Upper lobe of left lung (tissue), 6 donors: ENCODE data around the gene MED20. TPM values are rescaled to one million over a fixed set of nuclear protein-coding genes. Genes with fewer than 3 reads are reported as not detected.

Source experiments
- ATAC-seq, 2 donors: fragments of 200-7000 bp; cut with Tn5 transposase; one replicate each; pipeline ENCODE4 v1.9.1; 2022; ENCODE audit warnings: mild to moderate bottlenecking in 2 of 2, moderate library complexity in 2 of 2; ENCODE audit not compliant: low FRiP score in 2 of 2
- DNase-seq, 2 donors: peaks; one replicate each; pipeline ENCODE4 v3.0.0-alpha.2; 2019 to 2020
- H3K27ac ChIP-seq, 4 donors: fragments of 200-600 bp; sonication (generic); one replicate each; pipeline ENCODE4 v1.5.1; 2016 to 2019
- H3K27me3 ChIP-seq, 4 donors: fragments of 200-600 bp; sonication (generic); one replicate each; pipeline ENCODE4 v1.5.1; 2017 to 2019
- H3K36me3 ChIP-seq, 4 donors: fragments of 200-600 bp; sonication (generic); one replicate each; pipeline ENCODE4 v1.5.1; 2016 to 2019
- H3K4me1 ChIP-seq, 4 donors: fragments of 200-600 bp; sonication (generic); one replicate each; pipeline ENCODE4 v1.5.1; 2018 to 2019
- H3K4me3 ChIP-seq, 4 donors: fragments of 200-600 bp; sonication (generic); one replicate each; pipeline ENCODE4 v1.5.1; 2017 to 2019; ENCODE audit warnings: mild to moderate bottlenecking in 2 of 4, moderate library complexity in 1 of 4
- H3K9me3 ChIP-seq, 4 donors: fragments of 200-600 bp; sonication (generic); one replicate each; pipeline ENCODE4 v1.5.1; 2018 to 2019
- EP300 ChIP-seq, 4 donors: sonication (generic); formaldehyde crosslinking; IDR thresholded peaks; one replicate each; pipeline ENCODE4 v1.5.1; 2017; ENCODE audit warnings: antibody characterized with exemption in 4 of 4, control low read depth in 2 of 4
- POLR2A ChIP-seq, 4 donors: fragments of 450-650 bp; IDR thresholded peaks; one replicate each; pipeline ENCODE4 v1.5.1; 2016 to 2017; ENCODE audit warnings: antibody characterized with exemption in 4 of 4, mild to moderate bottlenecking in 2 of 4
- POLR2AphosphoS5 ChIP-seq, 2 donors: sonication (generic); formaldehyde crosslinking; IDR thresholded peaks; one replicate each; pipeline ENCODE4 v1.5.1; 2017; ENCODE audit warnings: antibody characterized with exemption in 2 of 2
- WGBS, 2 donors: methylation state at CpG; one replicate each; pipeline ENCODE4 v1.1.5; 2017 to 2018; 5-methylcytosine and 5-hydroxymethylcytosine counted together
- total RNA-seq, 6 donors: library from RNA; depleted of rRNA in 4 of 6; stranded (reverse); fragments of >200 nt in 4 of 6; gene quantifications; one replicate each; pipeline versions ENCODE4 v1.1.0 to v1.2.1, GENCODE V29; 2016 to 2021
- TF ChIP-seq, protein P1 (sequence below), 6 experiments: fragments of 450-650 bp in 4 of 6; fragments of 200-600 bp in 2 of 6; sonication (generic) in 2 of 6; IDR thresholded peaks; one replicate each; pipeline ENCODE4 v1.5.1; 2016 to 2019; ENCODE audit warnings: antibody characterized with exemption in 6 of 6
- donor health status: DM: no; HTN: no; CAD: no; lungs with moderate emphysema.
- donor health status: DM: no; HTN: yes; CAD: no; lungs with severe emphysema.

Gene MED20
- total RNA-seq, 6 donors from 2014 or later = 6.4 to 19.9 (median 15.3) TPM

DNA sequence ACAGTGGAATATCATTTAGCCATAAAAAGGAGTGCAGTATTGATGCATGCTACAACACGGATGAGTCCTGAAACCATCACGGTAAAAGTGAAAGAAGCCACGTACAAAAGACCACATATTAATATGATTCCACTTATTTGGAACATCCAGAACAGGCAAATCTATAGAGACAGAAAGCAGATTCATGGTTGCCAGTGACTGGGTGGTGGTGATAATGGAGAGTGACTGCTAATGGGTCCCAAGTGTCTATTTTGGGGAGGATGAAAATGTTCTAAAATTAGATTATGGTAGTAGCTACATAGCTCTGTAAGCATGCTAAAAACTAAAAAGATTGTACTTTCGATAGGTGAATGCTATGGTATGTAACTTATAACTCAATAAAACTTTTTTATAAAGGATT is 39.1 kb upstream of the MED20 start:
- Histone ChIP-seq H3K4me3 (no peak overlapping the region), H3K27ac (no peak overlapping the region), H3K4me1 (peaks cover 0 to 20% (median 0%) of the 10 kb centered on the region in 4 donors), H3K27me3 (no peaks in the 10 kb centered on the region), H3K36me3 (no peaks in the 10 kb centered on the region), H3K9me3 (no peaks in the 10 kb centered on the region)
- DNase-seq (no peak), ATAC-seq (no peak)
- 95 to 97% methylated on average over 4 of the region's 4 CpGs for WGBS, 2 donors
- TF ChIP-seq EP300 (IDR thresholded peaks at IDR 0.05) = no peak
- TF ChIP-seq, protein P1, sequence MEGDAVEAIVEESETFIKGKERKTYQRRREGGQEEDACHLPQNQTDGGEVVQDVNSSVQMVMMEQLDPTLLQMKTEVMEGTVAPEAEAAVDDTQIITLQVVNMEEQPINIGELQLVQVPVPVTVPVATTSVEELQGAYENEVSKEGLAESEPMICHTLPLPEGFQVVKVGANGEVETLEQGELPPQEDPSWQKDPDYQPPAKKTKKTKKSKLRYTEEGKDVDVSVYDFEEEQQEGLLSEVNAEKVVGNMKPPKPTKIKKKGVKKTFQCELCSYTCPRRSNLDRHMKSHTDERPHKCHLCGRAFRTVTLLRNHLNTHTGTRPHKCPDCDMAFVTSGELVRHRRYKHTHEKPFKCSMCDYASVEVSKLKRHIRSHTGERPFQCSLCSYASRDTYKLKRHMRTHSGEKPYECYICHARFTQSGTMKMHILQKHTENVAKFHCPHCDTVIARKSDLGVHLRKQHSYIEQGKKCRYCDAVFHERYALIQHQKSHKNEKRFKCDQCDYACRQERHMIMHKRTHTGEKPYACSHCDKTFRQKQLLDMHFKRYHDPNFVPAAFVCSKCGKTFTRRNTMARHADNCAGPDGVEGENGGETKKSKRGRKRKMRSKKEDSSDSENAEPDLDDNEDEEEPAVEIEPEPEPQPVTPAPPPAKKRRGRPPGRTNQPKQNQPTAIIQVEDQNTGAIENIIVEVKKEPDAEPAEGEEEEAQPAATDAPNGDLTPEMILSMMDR (IDR thresholded peaks at IDR 0.05) = no peak

DNA sequence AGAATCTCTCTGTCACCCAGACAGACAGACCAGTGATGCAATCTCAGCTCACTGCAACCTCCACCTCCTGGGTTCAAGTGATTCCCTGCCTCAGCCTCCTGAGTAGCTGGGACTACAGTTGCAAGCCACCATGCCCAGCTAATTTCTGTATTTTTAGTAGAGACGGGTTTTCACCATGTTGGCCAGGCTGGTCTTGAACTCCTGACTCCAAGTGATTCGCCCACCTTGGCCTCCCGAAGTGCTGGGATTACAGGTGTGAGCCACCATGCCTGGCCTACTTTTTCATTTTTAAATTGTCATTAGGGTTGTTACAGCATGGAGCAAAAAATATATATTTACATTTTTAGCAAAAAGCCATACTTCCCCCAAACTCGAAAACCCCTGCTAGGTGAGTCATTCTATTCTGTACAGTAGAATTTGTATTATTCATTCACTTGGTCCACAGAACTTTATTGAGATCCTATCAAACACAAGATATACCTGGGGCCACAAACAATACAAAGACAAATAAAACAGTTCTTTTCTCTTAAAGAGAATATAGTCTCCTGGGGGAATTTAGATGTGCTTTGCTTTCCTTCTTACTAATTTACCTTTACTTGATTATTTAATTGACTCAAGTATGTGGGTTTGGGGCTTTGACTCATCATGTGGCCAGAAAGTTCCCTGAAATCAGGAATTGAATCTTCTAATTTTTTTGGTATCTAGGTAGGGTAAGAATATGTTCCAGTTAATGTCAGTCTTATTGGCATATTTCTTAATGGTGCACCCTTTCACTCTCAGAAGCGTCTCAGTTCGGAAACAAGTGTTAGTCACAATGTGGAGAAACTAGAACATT is 37.3 kb upstream of the MED20 start:
- Histone ChIP-seq H3K27ac (no peak overlapping the region), H3K27me3 (no peaks in the 10 kb centered on the region), H3K4me3 (no peak overlapping the region), H3K4me1 (peaks cover 0 to 15% (median 0%) of the 10 kb centered on the region in 4 donors), H3K36me3 (no peaks in the 10 kb centered on the region), H3K9me3 (no peaks in the 10 kb centered on the region)
- TF ChIP-seq POLR2A (IDR thresholded peaks at IDR 0.05) (no peak), POLR2AphosphoS5 (IDR thresholded peaks at IDR 0.05) (no peak), EP300 (IDR thresholded peaks at IDR 0.05) (no peak)
- TF ChIP-seq, protein P1 (IDR thresholded peaks at IDR 0.05) = no peak
- 89 to 93% methylated on average over 6 of the region's 6 CpGs for WGBS, 2 donors
- ATAC-seq (no peak), DNase-seq (no peak)

DNA sequence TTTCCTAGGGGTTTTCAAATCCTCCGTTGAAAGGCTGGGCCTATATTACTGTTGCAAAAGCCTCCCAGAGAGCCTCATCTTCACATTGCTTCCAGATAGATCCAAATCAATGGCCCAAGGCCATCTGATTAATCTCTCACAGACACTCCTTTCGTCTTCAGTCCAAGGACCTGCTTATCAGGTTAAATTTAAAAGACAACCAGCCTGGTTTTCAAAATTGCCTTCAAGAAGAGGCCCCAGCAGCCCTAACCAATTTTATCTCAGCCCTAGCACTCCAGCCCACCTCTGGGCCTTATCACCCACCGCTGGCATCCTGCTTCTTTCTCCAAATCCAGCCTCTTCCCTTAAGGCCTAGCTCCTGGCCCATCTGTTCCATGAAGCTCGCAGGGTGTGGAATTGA is 36.2 kb upstream of the MED20 start:
- TF ChIP-seq EP300 (IDR thresholded peaks at IDR 0.05) (no peak), POLR2A (IDR thresholded peaks at IDR 0.05) (no peak), POLR2AphosphoS5 (IDR thresholded peaks at IDR 0.05) (no peak)
- TF ChIP-seq, protein P1 (IDR thresholded peaks at IDR 0.05) = no peak
- WGBS, 2 donors = 80 to 84% methylated on average over 4 of the region's 4 CpGs
- H3K27me3 ChIP-seq = no peaks in the 10 kb centered on the region
- DNase-seq = no peak
- ATAC-seq = no peak
- no peak overlapping the region for H3K27ac ChIP-seq
- H3K4me3 ChIP-seq = no peak overlapping the region
- H3K4me1 ChIP-seq = peaks cover 0 to 20% (median 0%) of the 10 kb centered on the region in 4 donors
- no peaks in the 10 kb centered on the region for H3K9me3 ChIP-seq
- H3K36me3 ChIP-seq = no peaks in the 10 kb centered on the region

DNA sequence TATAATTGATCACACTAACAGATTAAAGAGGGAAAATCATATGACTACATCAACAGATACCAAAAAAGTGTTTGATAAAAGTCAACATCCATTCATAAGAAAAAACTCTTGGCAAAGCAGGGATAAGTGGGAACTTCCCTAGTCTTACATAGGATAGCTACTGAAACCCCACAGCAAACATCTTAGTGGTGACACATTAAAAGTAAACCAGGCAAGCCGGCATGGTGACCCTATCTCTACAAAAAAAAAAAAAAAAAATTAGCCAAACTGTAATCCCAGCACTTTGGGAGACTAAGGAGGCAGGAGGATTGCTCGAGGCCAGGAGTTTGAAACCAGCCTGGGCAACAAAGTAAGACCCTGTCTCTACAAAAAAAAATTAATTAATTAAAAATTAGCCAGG is 34.5 kb upstream of the MED20 start:
- no peak for TF ChIP-seq POLR2A (IDR thresholded peaks at IDR 0.05)
- TF ChIP-seq EP300 (IDR thresholded peaks at IDR 0.05) = no peak
- TF ChIP-seq POLR2AphosphoS5 (IDR thresholded peaks at IDR 0.05) = no peak
- TF ChIP-seq, protein P1 (IDR thresholded peaks at IDR 0.05) = no peak
- 78 to 84% methylated on average over 2 of the region's 2 CpGs for WGBS, 2 donors

DNA sequence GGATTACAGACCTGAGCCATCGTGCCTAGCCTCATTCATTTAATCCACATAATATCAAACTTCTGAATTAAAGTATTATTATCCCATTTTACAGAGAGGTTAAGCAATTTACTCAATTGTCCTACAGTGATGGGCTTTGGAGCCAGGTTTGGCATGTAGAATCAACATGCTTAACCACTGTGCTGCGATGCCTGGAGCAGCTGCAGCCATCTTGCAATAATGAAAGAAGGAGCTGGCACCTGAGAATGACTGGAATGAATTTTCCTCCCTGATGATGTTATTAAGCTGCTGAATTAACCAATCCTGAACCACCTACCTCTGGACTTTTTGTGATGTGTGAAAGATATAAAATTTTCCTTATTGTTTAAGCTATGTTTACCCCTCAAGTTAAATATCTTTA is 33.7 kb upstream of the MED20 start:
- Histone ChIP-seq H3K4me1 (peaks cover 0 to 11% (median 0%) of the 10 kb centered on the region in 4 donors), H3K9me3 (no peaks in the 10 kb centered on the region), H3K4me3 (no peak overlapping the region), H3K36me3 (no peaks in the 10 kb centered on the region), H3K27me3 (no peaks in the 10 kb centered on the region), H3K27ac (no peak overlapping the region)
- DNase-seq (no peak), ATAC-seq (no peak)
- 95 to 96% methylated on average over 2 of the region's 2 CpGs for WGBS, 2 donors
- TF ChIP-seq, protein P1 (IDR thresholded peaks at IDR 0.05) = no peak
- TF ChIP-seq POLR2AphosphoS5 (IDR thresholded peaks at IDR 0.05) (no peak), EP300 (IDR thresholded peaks at IDR 0.05) (no peak), POLR2A (IDR thresholded peaks at IDR 0.05) (no peak)

More for the DNA sequence above, 34.5 kb upstream of the MED20 start:
- Histone ChIP-seq H3K4me3 (no peak overlapping the region), H3K9me3 (no peaks in the 10 kb centered on the region), H3K27ac (no peak overlapping the region), H3K36me3 (no peaks in the 10 kb centered on the region), H3K4me1 (peaks cover 0 to 11% (median 0%) of the 10 kb centered on the region in 4 donors), H3K27me3 (no peaks in the 10 kb centered on the region)
- DNase-seq = no peak
- no peak for ATAC-seq
